ENCODE data around the gene GOSR2. TPM values are rescaled to one million over a fixed set of nuclear protein-coding genes. Genes with fewer than 3 reads are reported as not detected.

The GOSR2 gene
- total and polyA plus RNA-seq, 2 of the 13 experiments (the other 11 are each of a cell fraction or from before 2014, with no cell fraction given), result 61.5 to 63.9 TPM

GRCh38 chr17:46983782-46984181 lies 60.8 kb downstream of the GOSR2 start (continued):
- TF ChIP-seq HDAC6 (IDR thresholded peaks at IDR 0.05; ENCODE audit: low read depth, low read length) (no peak), IRX3 (CRISPR knock-in tag; IDR thresholded peaks at IDR 0.05; ENCODE audit: borderline replicate concordance, low read depth) (no peak), MED1 (CRISPR knock-in tag; IDR thresholded peaks at IDR 0.05) (no peak), CHD2 (IDR thresholded peaks at IDR 0.05; ENCODE audit: low read depth, low read length) (no peak), EHMT2 (IDR thresholded peaks at IDR 0.05; ENCODE audit: borderline replicate concordance, low read depth, low read length) (peak; percentile 75; the same call in 1 of the 2 replicates), ZSCAN9 (CRISPR knock-in tag; IDR thresholded peaks at IDR 0.05; ENCODE audit: borderline replicate concordance) (no peak), MAX (IDR thresholded peaks at IDR 0.05) (no peak), TEAD2 (CRISPR knock-in tag; IDR thresholded peaks at IDR 0.05) (no peak), ZNF710 (CRISPR knock-in tag; IDR thresholded peaks at IDR 0.05; ENCODE audit: borderline replicate concordance) (no peak), KAT8 (CRISPR knock-in tag; IDR thresholded peaks at IDR 0.05) (no peak), ZNF644 (CRISPR knock-in tag; IDR thresholded peaks at IDR 0.05; ENCODE audit: low read depth) (peak; percentile 69), ARID5B (CRISPR knock-in tag; IDR thresholded peaks at IDR 0.05) (no peak)
- TF ChIP-seq, protein P1, sequence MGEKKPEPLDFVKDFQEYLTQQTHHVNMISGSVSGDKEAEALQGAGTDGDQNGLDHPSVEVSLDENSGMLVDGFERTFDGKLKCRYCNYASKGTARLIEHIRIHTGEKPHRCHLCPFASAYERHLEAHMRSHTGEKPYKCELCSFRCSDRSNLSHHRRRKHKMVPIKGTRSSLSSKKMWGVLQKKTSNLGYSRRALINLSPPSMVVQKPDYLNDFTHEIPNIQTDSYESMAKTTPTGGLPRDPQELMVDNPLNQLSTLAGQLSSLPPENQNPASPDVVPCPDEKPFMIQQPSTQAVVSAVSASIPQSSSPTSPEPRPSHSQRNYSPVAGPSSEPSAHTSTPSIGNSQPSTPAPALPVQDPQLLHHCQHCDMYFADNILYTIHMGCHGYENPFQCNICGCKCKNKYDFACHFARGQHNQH (CRISPR knock-in tag; IDR thresholded peaks at IDR 0.05), result no peak
- TF ChIP-seq, protein P2, sequence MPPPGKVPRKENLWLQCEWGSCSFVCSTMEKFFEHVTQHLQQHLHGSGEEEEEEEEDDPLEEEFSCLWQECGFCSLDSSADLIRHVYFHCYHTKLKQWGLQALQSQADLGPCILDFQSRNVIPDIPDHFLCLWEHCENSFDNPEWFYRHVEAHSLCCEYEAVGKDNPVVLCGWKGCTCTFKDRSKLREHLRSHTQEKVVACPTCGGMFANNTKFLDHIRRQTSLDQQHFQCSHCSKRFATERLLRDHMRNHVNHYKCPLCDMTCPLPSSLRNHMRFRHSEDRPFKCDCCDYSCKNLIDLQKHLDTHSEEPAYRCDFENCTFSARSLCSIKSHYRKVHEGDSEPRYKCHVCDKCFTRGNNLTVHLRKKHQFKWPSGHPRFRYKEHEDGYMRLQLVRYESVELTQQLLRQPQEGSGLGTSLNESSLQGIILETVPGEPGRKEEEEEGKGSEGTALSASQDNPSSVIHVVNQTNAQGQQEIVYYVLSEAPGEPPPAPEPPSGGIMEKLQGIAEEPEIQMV (CRISPR knock-in tag; IDR thresholded peaks at IDR 0.05; ENCODE audit: low read depth), result no peak
- TF ChIP-seq, protein P3, sequence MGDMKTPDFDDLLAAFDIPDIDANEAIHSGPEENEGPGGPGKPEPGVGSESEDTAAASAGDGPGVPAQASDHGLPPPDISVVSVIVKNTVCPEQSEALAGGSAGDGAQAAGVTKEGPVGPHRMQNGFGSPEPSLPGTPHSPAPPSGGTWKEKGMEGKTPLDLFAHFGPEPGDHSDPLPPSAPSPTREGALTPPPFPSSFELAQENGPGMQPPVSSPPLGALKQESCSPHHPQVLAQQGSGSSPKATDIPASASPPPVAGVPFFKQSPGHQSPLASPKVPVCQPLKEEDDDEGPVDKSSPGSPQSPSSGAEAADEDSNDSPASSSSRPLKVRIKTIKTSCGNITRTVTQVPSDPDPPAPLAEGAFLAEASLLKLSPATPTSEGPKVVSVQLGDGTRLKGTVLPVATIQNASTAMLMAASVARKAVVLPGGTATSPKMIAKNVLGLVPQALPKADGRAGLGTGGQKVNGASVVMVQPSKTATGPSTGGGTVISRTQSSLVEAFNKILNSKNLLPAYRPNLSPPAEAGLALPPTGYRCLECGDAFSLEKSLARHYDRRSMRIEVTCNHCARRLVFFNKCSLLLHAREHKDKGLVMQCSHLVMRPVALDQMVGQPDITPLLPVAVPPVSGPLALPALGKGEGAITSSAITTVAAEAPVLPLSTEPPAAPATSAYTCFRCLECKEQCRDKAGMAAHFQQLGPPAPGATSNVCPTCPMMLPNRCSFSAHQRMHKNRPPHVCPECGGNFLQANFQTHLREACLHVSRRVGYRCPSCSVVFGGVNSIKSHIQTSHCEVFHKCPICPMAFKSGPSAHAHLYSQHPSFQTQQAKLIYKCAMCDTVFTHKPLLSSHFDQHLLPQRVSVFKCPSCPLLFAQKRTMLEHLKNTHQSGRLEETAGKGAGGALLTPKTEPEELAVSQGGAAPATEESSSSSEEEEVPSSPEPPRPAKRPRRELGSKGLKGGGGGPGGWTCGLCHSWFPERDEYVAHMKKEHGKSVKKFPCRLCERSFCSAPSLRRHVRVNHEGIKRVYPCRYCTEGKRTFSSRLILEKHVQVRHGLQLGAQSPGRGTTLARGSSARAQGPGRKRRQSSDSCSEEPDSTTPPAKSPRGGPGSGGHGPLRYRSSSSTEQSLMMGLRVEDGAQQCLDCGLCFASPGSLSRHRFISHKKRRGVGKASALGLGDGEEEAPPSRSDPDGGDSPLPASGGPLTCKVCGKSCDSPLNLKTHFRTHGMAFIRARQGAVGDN (CRISPR knock-in tag; IDR thresholded peaks at IDR 0.05), result peak; percentile 39

Measured in HepG2 (cell line).